IPS-NIHi11 (cell line): ENCODE measurements around the gene PTAFR.

Source experiments
- DNase-seq: peaks from one replicate; pipeline ENCODE4 v3.0.0; 2012; ENCODE audit warnings: mixed read lengths, low spot score

The PTAFR gene

GRCh38 chr1:28118640-28119307 is 57.7 kb downstream of the PTAFR start:
- no peak for DNase-seq

DNA sequence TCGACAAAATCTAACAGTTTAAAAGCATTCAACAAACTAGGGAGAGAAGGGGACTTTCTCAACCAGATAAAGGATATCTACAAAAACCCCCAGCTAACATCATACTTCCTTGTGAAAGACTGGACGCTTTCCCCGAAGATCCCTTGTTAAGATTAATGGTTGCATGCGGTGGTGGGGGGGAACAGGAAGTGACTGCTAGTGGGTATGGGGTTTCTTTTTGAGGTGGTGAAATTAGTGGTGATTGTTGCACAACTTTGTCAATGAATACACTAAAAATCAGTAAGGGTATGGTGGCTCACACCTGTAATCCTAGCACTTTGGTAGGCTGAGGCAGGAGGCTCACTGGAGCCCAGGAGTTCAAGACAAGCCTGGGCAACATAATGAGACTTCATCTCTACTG is 61.2 kb downstream of the PTAFR start:
- DNase-seq, result no peak

- DNase-seq, result no peak
Measured at GRCh38 chr1:28114844-28115243, 61.6 kb downstream of the PTAFR start.

- no peak for DNase-seq
Measured at GRCh38 chr1:28113242-28113572, 63.3 kb downstream of the PTAFR start.

DNA sequence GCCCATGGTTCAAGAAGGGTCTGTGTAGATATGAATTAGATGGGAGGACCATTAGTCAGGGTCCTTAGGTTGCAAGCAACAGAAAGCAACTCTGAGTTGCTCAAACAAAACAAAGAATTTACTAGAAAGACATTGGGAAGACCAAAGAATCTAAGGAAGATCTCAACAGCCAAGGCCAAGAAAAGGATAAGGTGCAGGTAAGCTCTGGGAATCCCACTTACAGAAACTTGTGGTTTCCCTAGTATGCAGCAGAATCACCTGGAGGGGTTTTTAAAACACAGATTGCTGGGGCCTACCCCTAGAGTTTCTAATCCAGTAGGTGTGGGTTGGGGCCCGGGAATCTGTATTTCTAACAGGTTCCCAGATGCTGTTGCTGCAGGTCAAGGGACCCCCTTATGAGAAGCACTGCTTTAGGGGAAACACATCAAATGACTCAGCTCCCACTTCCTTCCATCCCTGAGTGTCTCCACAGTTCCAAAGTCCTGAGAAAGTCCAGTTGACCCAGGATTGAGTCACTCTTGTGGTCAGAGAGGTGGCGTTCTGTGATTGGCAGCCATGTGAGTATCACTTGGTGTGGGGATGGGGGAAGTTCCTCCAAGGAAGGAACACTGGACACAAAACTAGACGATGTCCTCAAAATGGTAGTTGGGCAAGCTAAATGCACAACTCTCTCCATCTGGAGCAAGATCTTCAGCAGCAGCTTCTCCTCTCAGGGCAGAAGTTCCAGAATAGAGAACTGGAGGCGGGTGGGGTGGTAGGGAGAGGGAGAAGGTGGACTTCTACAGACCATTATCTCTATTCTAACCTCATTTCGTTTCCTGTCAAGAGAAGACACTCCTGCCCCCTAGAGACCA is 63.9 kb downstream of the PTAFR start:
- DNase-seq, result no peak

- no peak for DNase-seq
Measured at GRCh38 chr1:28111157-28111556, 65.3 kb downstream of the PTAFR start.

GRCh38 chr1:28110555-28110954 is 65.9 kb downstream of the PTAFR start:
- no peak for DNase-seq

GRCh38 chr1:28109639-28110038 is 66.9 kb downstream of the PTAFR start:
- DNase-seq, result no peak

DNA sequence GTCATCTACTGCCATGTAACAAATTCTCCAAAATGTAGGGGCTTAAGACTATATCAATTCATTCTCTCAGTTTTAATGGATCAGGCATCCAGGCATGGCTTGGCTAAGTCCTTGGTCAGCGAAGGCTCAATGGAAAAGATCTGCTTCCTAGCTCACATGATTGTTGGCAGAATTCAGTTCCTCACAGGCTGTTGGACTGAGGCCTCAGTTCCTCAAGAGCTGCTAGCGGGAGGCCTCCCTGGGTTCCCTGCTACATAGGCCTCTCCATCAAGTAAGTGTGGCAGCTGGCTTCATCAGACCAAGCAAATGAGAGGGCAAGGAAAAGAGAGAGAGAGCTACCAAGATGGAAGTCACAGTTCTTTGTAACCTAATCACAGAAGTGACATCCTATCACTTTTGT is 68.5 kb downstream of the PTAFR start:
- DNase-seq, result no peak

DNA sequence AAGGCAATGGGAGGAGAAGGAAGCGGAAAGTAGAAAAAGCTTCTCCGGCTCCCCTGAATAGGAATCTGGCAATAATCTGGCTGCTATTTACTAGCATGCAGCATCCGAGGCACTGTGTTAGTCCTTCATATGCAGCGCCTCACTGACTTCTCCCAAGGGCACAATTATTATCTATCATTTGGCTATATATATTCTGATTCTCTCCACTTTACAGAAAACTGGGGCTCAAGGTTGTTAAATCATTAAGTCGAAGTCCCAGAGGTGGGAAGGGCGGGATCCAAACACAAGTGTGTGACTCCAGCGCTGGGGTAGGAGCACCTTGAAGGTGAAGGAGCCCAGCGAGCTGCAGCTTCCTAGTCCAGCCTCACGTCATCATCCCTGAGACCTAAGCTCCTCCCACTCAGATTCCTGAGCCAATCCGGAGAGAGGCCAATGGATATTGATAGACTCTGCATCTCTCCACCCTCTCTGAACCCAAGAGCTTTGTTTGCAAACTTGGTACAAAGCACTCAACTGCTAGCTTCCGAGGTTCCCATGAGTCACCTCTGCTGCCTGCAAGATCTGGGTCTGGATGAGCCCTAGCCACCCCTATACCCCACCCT is 71.5 kb downstream of the PTAFR start:
- DNase-seq, result peak; percentile 90

DNA sequence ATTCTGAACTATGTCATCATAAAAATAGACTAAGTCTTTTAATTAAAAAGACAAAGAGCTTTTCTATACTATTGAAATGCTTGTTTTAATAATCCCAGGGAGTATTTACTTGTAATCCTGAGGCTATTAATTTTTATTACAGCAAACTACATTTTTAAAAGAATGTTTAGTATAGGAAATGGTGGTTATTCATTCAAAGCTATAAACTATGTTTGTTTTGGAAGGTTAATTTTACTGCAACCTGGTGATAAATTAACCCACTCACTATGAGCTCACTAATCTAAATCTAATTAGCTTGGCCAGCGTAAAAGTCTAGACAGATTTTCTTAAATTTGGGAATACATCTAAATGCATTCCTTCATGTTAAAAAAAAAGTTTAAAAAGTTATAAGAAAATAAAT is 74.3 kb downstream of the PTAFR start:
- no peak for DNase-seq

- DNase-seq, result no peak
Measured at GRCh38 chr1:28099050-28099769, 77.3 kb downstream of the PTAFR start.
